ENCODE data around the gene RAET1G. TPM values are rescaled to one million over a fixed set of nuclear protein-coding genes. Genes with fewer than 3 reads are reported as not detected.
A peak's percentile ranks its signal among the peaks of the same experiment; 100 is the strongest.

The RAET1G gene
- total RNA-seq, 1 experiment from 2014 or later: 9.9 TPM

GRCh38 chr6:149899486-149899885, 23.4 kb downstream of the RAET1G start:
- ChIA-PET POLR2A (interaction anchor here (1.6 to 4.0 kb wide), 6 partner anchors 8 to 53 kb away, joined by 5 to 30 read pairs (median 12); partner anchors contain the start of gene RAET1G), CTCF (interaction anchor here (0.7 to 2.1 kb wide), 3 partner anchors 52 to 1128 kb away, joined by 3 to 12 read pairs (median 3); no protein-coding TSS in a partner anchor)
- H3K36me3 Mint-ChIP-seq (ENCODE audit: insufficient read depth, unreplicated experiment): no peaks in the 10 kb centered on the region
- peak overlapping the region; percentile 66 for H3K27ac Mint-ChIP-seq (ENCODE audit: low read depth, unreplicated experiment)
- no TSS peak for BruUV-seq (replicated peaks)
- intact Hi-C loops (cut with micrococcal nuclease): no loop called here
- H3K4me3 Mint-ChIP-seq (ENCODE audit: unreplicated experiment): no peak overlapping the region
- DNase-seq (ENCODE audit: unreplicated experiment): no peak
- H3K9me3 Mint-ChIP-seq (ENCODE audit: unreplicated experiment): no peaks in the 10 kb centered on the region
- no peak for TF ChIP-seq CTCF (IDR thresholded peaks at IDR 0.05; ENCODE audit: unreplicated experiment)
- H3K27me3 Mint-ChIP-seq (ENCODE audit: insufficient read depth, unreplicated experiment): no peaks in the 10 kb centered on the region
- H3K4me1 Mint-ChIP-seq (ENCODE audit: insufficient read depth, unreplicated experiment): peaks cover 60% of the 10 kb centered on the region

- POLR2A ChIA-PET: interaction anchor here (1.9 to 4.0 kb wide), 3 partner anchors 8 to 52 kb away, joined by 11 to 30 read pairs (median 14); no protein-coding TSS in a partner anchor
- no peak for DNase-seq (ENCODE audit: unreplicated experiment)
- TF ChIP-seq CTCF (IDR thresholded peaks at IDR 0.05; ENCODE audit: unreplicated experiment): no peak
- BruUV-seq (replicated peaks): no TSS peak
- Mint-ChIP-seq H3K27me3 (ENCODE audit: insufficient read depth, unreplicated experiment) (no peaks in the 10 kb centered on the region), H3K27ac (ENCODE audit: low read depth, unreplicated experiment) (peak overlapping the region; percentile 66), H3K4me1 (ENCODE audit: insufficient read depth, unreplicated experiment) (peaks cover 63% of the 10 kb centered on the region), H3K9me3 (ENCODE audit: unreplicated experiment) (no peaks in the 10 kb centered on the region), H3K4me3 (ENCODE audit: unreplicated experiment) (no peak overlapping the region), H3K36me3 (ENCODE audit: insufficient read depth, unreplicated experiment) (no peaks in the 10 kb centered on the region)
- CTCF ChIA-PET: interaction anchor here (0.6 to 2.1 kb wide), 5 partner anchors 10 to 75 kb away, joined by 3 to 12 read pairs (median 4); no protein-coding TSS in a partner anchor
- intact Hi-C loops (cut with micrococcal nuclease): no loop called here
These were observed 24.0 kb downstream of the RAET1G start for GRCh38 chr6:149898966-149899365.

GRCh38 chr6:149897855-149898744, 24.8 kb downstream of the RAET1G start, which contains the start of gene RAET1E:
TSS of gene RAET1E (minus strand) at chr6:149898113. CDS start at chr6:149890901, 7,212 bp downstream.
- H3K4me3 Mint-ChIP-seq (ENCODE audit: unreplicated experiment): peak within 1 kb of the TSS; percentile 41
- intact Hi-C loops (cut with micrococcal nuclease): loop anchor here (1.0 to 2.0 kb wide), 2 partner anchors 10 to 33 kb away; partner anchors contain the start of gene LRP11
- peak; percentile 24 for DNase-seq (ENCODE audit: unreplicated experiment)
- H3K27me3 Mint-ChIP-seq (ENCODE audit: insufficient read depth, unreplicated experiment): no peaks in the 10 kb centered on the region
- no peaks in the 10 kb centered on the region for H3K9me3 Mint-ChIP-seq (ENCODE audit: unreplicated experiment)
- CTCF ChIA-PET: interaction anchor here (0.6 to 1.0 kb wide), 5 partner anchors 9 to 153 kb away, joined by 3 to 4 read pairs (median 4); no protein-coding TSS in a partner anchor
- POLR2A ChIA-PET: interaction anchor here (1.0 to 4.0 kb wide), 7 partner anchors 11 to 151 kb away, joined by 3 to 37 read pairs (median 4); no protein-coding TSS in a partner anchor
- BruUV-seq (replicated peaks): no TSS peak
- TF ChIP-seq CTCF (IDR thresholded peaks at IDR 0.05; ENCODE audit: unreplicated experiment): no peak
- no peaks in the 10 kb centered on the region for H3K36me3 Mint-ChIP-seq (ENCODE audit: insufficient read depth, unreplicated experiment)
- H3K27ac Mint-ChIP-seq (ENCODE audit: low read depth, unreplicated experiment): peak within 1 kb of the TSS; percentile 85
- peaks cover 63% of the 10 kb centered on the region for H3K4me1 Mint-ChIP-seq (ENCODE audit: insufficient read depth, unreplicated experiment)
